Ishikawa (cell line): ENCODE measurements around the gene RAB27B.

Experiments used
- CEBPB ChIP-seq: IDR thresholded peaks from 2 replicates; pipeline ENCODE4 v1.6.1; 2012
- CREB1 ChIP-seq: IDR thresholded peaks from 2 replicates; pipeline ENCODE4 v1.6.1; 2012; ENCODE audit warnings: low read depth
- EGR1 ChIP-seq: IDR thresholded peaks from 2 replicates; pipeline ENCODE4 v1.6.1; 2012
- EP300 ChIP-seq: IDR thresholded peaks from 2 replicates; pipeline ENCODE4 v1.6.1; 2012; ENCODE audit warnings: borderline replicate concordance
- FOXM1 ChIP-seq: IDR thresholded peaks from 2 replicates; pipeline ENCODE4 v1.6.1; 2012; ENCODE audit warnings: low read depth, borderline replicate concordance
- NFIC ChIP-seq: IDR thresholded peaks from 2 replicates; pipeline ENCODE4 v1.6.1; 2012
- RAD21 ChIP-seq: IDR thresholded peaks from 2 replicates; pipeline ENCODE4 v1.6.1; 2012; ENCODE audit warnings: low read depth
- TAF1 ChIP-seq: IDR thresholded peaks from 2 replicates; pipeline ENCODE4 v1.6.1; 2012; ENCODE audit warnings: low read depth, mild to moderate bottlenecking
- TCF12 ChIP-seq: IDR thresholded peaks from 2 replicates; pipeline ENCODE4 v1.6.1; 2012; ENCODE audit warnings: low read depth
- TEAD4 ChIP-seq: IDR thresholded peaks from 2 replicates; pipeline ENCODE4 v1.6.1; 2012
- USF1 ChIP-seq: IDR thresholded peaks from 2 replicates; pipeline ENCODE4 v1.6.1; 2012
- YY1 ChIP-seq: IDR thresholded peaks from 2 replicates; pipeline ENCODE4 v1.6.1; 2012; ENCODE audit warnings: low read depth
- ZBTB7A ChIP-seq: IDR thresholded peaks from 2 replicates; pipeline ENCODE4 v1.6.1; 2012; ENCODE audit warnings: low read depth
- TF ChIP-seq, protein P1 (sequence below): IDR thresholded peaks from 2 replicates; pipeline ENCODE4 v1.6.1; 2012
- TF ChIP-seq, protein P2 (sequence below): IDR thresholded peaks from 2 replicates; pipeline ENCODE4 v1.6.1; 2012; ENCODE audit warnings: low read depth, mild to moderate bottlenecking

RAB27B gene

GRCh38 chr18:54802178-54802577, 26.1 kb upstream of the RAB27B start:
- no peak for TF ChIP-seq USF1
- no peak for TF ChIP-seq EP300
- TF ChIP-seq, protein P1, sequence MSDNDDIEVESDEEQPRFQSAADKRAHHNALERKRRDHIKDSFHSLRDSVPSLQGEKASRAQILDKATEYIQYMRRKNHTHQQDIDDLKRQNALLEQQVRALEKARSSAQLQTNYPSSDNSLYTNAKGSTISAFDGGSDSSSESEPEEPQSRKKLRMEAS: no peak
- TF ChIP-seq EGR1: no peak
- no peak for TF ChIP-seq CREB1
- TF ChIP-seq YY1: no peak
- TF ChIP-seq, protein P2, sequence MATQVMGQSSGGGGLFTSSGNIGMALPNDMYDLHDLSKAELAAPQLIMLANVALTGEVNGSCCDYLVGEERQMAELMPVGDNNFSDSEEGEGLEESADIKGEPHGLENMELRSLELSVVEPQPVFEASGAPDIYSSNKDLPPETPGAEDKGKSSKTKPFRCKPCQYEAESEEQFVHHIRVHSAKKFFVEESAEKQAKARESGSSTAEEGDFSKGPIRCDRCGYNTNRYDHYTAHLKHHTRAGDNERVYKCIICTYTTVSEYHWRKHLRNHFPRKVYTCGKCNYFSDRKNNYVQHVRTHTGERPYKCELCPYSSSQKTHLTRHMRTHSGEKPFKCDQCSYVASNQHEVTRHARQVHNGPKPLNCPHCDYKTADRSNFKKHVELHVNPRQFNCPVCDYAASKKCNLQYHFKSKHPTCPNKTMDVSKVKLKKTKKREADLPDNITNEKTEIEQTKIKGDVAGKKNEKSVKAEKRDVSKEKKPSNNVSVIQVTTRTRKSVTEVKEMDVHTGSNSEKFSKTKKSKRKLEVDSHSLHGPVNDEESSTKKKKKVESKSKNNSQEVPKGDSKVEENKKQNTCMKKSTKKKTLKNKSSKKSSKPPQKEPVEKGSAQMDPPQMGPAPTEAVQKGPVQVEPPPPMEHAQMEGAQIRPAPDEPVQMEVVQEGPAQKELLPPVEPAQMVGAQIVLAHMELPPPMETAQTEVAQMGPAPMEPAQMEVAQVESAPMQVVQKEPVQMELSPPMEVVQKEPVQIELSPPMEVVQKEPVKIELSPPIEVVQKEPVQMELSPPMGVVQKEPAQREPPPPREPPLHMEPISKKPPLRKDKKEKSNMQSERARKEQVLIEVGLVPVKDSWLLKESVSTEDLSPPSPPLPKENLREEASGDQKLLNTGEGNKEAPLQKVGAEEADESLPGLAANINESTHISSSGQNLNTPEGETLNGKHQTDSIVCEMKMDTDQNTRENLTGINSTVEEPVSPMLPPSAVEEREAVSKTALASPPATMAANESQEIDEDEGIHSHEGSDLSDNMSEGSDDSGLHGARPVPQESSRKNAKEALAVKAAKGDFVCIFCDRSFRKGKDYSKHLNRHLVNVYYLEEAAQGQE: no peak
- TF ChIP-seq TEAD4: no peak
- no peak for TF ChIP-seq CEBPB
- TF ChIP-seq TCF12: no peak
- TF ChIP-seq ZBTB7A: no peak
- no peak for TF ChIP-seq NFIC
- TF ChIP-seq FOXM1: no peak
- TF ChIP-seq RAD21: no peak
- TF ChIP-seq TAF1: no peak

GRCh38 chr18:54802686-54803395, 25.4 kb upstream of the RAB27B start:
- TF ChIP-seq, protein P1: no peak
- TF ChIP-seq YY1: no peak
- TF ChIP-seq EGR1: no peak
- no peak for TF ChIP-seq USF1

DNA sequence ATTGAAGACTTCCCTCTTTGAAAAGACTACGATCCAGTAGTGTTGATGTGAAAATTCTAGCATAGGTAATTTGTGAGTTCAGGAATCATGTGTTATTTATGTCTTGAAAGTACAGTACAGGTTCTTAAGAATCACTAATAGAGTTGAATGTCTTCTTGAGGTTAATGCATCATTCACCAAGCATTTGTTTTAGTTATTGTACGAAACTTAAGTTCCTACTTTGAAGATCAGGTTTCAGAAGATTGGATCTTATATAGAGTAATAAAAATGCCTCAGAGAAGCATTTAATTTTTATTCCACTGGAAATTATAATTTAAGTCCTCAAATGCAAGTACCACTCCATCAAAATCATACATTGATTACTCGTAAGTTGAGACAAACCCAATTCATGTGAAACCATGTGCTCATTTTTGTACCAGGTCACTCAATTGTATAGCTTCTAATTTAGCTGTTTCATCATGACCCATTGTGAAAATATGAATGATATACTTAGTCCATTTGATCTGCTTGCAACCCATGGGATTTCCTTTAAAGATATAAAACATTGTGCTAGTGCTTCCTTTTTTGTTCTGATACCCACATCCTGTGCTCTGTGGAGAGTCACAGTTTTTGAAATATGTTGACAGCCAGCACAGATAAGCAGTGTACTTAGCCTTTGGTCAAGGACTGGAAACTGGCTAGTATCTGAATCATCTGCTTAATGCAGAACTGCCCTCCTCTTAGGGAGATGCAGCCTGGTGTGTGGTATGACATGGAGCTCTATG, 22.5 kb upstream of the RAB27B start:
- no peak for TF ChIP-seq YY1
- TF ChIP-seq ZBTB7A: no peak
- no peak for TF ChIP-seq EP300
- TF ChIP-seq CEBPB: no peak
- TF ChIP-seq TEAD4: no peak
- TF ChIP-seq RAD21: no peak
- no peak for TF ChIP-seq USF1
- TF ChIP-seq TCF12: no peak
- no peak for TF ChIP-seq EGR1
- TF ChIP-seq, protein P1: no peak
- no peak for TF ChIP-seq NFIC
- TF ChIP-seq FOXM1: no peak
- no peak for TF ChIP-seq TAF1
- TF ChIP-seq, protein P2: no peak
- no peak for TF ChIP-seq CREB1

DNA sequence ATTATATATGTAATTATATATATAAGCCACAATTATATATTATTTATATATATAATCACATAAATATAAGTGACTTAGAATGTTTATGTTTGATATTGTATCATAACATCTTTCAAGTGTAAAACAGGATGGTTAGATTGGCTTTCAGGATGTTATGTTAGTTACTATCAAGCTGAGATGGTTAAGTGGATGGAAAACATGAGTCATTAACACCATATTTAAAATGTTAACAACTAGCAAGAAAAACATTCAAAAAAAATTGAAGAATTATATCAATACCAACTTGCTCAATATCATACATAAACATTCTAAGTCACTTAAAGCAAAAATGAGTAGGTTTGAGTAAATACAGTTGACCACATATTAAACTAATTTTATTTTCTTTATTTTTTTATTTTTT, 21.8 kb upstream of the RAB27B start:
- no peak for TF ChIP-seq YY1
- TF ChIP-seq TCF12: no peak
- no peak for TF ChIP-seq TAF1
- no peak for TF ChIP-seq ZBTB7A
- no peak for TF ChIP-seq FOXM1
- TF ChIP-seq, protein P2: no peak
